ENCODE data around the gene PPP3CB. TPM values are rescaled to one million over a fixed set of nuclear protein-coding genes. Genes with fewer than 3 reads are reported as not detected.
A peak's percentile ranks its signal among the peaks of the same experiment; 100 is the strongest.
"Not testable (repeated sequence)": the region's sequence is repeated elsewhere in the genome, so short reads cannot be mapped to it uniquely, and the experiment has no call there.

The PPP3CB gene
- total RNA-seq, 1 donor from 2014 or later = 21.9 TPM

DNA sequence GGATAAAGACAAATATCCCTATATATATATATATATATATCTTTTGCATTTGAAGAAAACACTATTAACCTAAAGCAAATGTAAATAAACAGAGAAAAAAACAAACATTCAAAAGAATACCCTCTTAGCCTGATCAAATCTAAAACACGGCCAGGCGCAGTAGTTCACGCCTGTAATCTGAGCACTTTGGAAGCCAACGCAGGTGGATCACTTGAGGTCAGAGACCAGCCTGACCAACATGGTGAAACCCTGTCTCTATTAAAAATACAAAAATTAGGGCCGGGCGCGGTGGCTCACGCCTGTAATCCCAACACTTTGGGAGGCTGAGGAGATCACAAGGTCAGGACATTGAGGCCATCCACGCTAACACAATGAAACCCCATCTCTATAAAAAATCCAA lies 91.1 kb downstream of the PPP3CB start:
- no peak overlapping the region for H3K4me3 ChIP-seq (ENCODE audit: low read depth, low read length)
- TF ChIP-seq, protein P1, sequence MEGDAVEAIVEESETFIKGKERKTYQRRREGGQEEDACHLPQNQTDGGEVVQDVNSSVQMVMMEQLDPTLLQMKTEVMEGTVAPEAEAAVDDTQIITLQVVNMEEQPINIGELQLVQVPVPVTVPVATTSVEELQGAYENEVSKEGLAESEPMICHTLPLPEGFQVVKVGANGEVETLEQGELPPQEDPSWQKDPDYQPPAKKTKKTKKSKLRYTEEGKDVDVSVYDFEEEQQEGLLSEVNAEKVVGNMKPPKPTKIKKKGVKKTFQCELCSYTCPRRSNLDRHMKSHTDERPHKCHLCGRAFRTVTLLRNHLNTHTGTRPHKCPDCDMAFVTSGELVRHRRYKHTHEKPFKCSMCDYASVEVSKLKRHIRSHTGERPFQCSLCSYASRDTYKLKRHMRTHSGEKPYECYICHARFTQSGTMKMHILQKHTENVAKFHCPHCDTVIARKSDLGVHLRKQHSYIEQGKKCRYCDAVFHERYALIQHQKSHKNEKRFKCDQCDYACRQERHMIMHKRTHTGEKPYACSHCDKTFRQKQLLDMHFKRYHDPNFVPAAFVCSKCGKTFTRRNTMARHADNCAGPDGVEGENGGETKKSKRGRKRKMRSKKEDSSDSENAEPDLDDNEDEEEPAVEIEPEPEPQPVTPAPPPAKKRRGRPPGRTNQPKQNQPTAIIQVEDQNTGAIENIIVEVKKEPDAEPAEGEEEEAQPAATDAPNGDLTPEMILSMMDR (conservative IDR thresholded peaks at IDR 0.05; ENCODE audit: low read depth, low read length) = no peak
- no peak for DNase-seq (ENCODE audit: low read depth)

DNA sequence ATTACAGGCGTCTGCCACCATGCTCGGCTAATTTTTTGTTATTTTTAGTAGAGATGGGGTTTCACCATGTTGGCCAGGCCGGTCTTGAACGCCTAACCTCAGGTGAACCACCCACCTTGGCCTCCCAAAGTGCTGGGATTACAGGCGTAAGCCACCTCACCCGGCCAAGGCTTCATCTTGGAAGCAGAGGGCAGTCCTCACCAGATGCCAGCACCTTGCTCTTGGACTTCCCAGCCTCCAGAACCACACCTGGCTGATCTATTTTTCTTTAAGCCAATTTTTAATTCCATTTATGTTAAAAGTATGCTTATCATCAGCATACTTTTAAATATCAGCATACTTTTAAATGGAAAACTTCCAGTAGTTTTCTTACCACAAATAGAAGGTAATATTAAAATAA lies 94.2 kb downstream of the PPP3CB start:
- TF ChIP-seq, protein P1 (conservative IDR thresholded peaks at IDR 0.05; ENCODE audit: low read depth, low read length) = no peak
- no peak overlapping the region for H3K4me3 ChIP-seq (ENCODE audit: low read depth, low read length)
- DNase-seq (ENCODE audit: low read depth) = no peak

DNA sequence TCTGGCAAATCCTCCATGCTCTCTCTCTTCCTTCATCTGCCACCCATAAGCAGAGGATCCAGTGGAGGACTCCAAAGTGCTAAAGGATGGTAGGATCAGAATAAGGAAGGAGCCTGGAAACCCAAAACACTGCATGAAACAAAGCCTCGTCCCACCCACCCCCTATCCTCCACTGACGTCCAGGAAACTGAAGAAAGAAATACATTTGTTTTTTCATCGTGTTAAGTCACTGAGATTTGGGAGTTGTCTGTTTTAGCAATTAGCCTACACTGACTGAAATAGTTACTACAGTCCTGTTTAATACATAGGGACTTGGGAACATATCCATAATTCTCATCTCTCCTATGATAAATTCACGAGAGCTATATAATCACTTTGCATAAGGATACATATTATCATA lies 96.8 kb downstream of the PPP3CB start:
- TF ChIP-seq, protein P1 (conservative IDR thresholded peaks at IDR 0.05; ENCODE audit: low read depth, low read length) = no peak
- no peak for DNase-seq (ENCODE audit: low read depth)
- H3K4me3 ChIP-seq (ENCODE audit: low read depth, low read length) = no peak overlapping the region

DNA sequence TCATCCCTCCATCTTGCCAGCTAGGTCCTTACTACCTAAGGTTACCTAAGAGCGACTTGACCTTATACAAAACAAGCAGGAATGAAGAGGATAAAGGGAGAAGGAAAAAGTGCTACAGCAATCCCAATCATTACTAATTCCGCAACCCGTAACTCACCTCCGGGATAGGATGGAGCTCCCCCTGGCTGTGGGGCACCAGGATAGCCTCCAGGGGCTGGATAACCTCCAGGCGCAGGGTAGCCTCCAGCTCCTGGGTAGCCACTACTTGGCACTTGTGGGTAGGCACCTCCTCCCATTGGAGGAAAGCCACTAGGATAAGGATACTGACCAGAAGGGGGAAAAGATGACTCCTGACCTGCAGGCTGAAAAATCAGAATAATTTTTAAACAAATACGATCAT lies 97.8 kb downstream of the PPP3CB start:
- no peak overlapping the region for H3K4me3 ChIP-seq (ENCODE audit: low read depth, low read length)
- no peak for DNase-seq (ENCODE audit: low read depth)
- TF ChIP-seq, protein P1 (conservative IDR thresholded peaks at IDR 0.05; ENCODE audit: low read depth, low read length) = peak; percentile 42

DNA sequence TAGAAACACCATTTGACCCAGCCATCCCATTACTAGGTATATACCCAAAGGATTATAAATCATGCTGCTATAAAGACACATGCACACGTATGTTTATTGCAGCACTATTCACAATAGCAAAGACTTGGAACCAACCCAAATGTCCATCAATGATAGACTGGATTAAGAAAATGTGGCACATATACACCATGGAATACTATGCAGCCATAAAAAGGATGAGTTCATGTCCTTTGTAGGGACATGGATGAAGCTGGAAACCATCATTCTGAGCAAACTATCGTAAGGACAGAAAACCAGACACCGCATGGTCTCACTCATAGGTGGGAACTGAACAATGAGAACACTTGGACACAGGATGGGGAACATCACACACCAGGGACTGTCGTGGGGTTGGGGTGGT lies 101.5 kb downstream of the PPP3CB start:
- not testable (repeated sequence) for DNase-seq (ENCODE audit: low read depth); H3K4me3 ChIP-seq (ENCODE audit: low read depth, low read length)

DNA sequence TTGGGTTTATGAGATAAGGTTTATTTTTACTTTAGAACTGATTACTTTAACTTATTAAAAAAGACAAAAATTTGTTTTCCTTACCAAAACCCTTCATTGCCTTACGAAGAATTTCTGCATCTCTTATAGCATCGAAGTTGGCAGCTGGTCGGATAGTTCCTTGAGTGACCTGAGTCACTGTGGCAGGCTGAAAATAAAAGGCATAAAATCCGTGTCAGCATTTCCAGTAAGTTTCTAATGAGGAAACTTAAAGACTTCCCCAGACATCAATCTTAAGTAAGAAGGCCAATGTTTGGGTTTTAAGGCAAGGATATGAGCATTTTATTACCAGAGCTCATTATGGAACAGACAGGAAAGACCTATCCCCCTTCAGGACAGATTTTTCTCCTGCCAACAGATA lies 107.6 kb downstream of the PPP3CB start:
- DNase-seq (ENCODE audit: low read depth) = no peak
- TF ChIP-seq, protein P1 (conservative IDR thresholded peaks at IDR 0.05; ENCODE audit: low read depth, low read length) = no peak
- no peak overlapping the region for H3K4me3 ChIP-seq (ENCODE audit: low read depth, low read length)

DNA sequence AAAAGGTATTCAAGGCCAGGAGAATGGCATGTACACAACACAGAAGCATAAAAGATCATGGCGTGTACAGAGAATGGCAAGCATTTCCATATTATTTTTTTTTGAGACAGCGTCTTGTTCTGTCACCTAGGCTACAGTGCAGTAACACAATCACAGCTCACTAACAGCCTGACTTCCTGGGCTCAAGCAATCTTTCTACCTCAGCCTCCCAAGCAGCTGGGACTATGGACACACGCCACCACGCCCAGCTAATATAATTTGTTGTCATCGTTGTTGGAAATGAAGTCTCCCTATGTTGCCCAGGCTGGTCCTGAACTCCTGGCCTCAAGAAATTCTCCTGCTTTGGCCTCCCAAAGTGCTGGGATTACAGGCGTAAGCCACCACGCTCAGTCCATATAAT lies 109.2 kb downstream of the PPP3CB start:
- TF ChIP-seq, protein P1 (conservative IDR thresholded peaks at IDR 0.05; ENCODE audit: low read depth, low read length) = no peak
- H3K4me3 ChIP-seq (ENCODE audit: low read depth, low read length) = no peak overlapping the region
- no peak for DNase-seq (ENCODE audit: low read depth)

Other genes with a start within 250 kb of the PPP3CB start
- gene DNAJC9, start 248.8 kb downstream of the PPP3CB start, total RNA-seq = 69.0 and 96.4 TPM in 2 replicates
- 51.1 and 86.9 TPM in 2 replicates for gene MRPS16, start 243.4 kb downstream of the PPP3CB start, total RNA-seq
- gene CFAP70, start 137.2 kb downstream of the PPP3CB start, total RNA-seq = 0.14 and 0.98 TPM in 2 replicates
- 95.9 and 132 TPM in 2 replicates for gene ANXA7, start 82.0 kb downstream of the PPP3CB start, total RNA-seq
- gene MSS51, start 62.5 kb downstream of the PPP3CB start, total RNA-seq = 0.80 and 1.1 TPM in 2 replicates
- gene USP54, start 95.3 kb upstream of the PPP3CB start, total RNA-seq = 13.7 and 17.2 TPM in 2 replicates
- gene MYOZ1, start 145.4 kb upstream of the PPP3CB start, total RNA-seq = 1.1 TPM in 1 of 2 replicates, not detected in the other
- not detected in 2 replicates for gene SYNPO2L, start 160.0 kb upstream of the PPP3CB start, total RNA-seq
- 1.0 and 1.9 TPM in 2 replicates for gene AGAP5, start 202.1 kb upstream of the PPP3CB start, total RNA-seq
- gene SEC24C, start 248.3 kb upstream of the PPP3CB start, total RNA-seq = 54.3 and 66.1 TPM in 2 replicates